Spleen (tissue), 11 donors: ENCODE measurements around the gene SLC1A7. TPM values are rescaled to one million over a fixed set of nuclear protein-coding genes. Genes with fewer than 3 reads are reported as not detected.

Experiments used
- DNase-seq: peaks from one replicate; pipeline ENCODE4 v3.0.0-alpha.2; 2020
- H3K27ac ChIP-seq, 8 donors: fragments of 200-600 bp; sonication (generic) in 7 of 8; 1 replicate in 4 of 8; 2 replicates in 4 of 8; pipeline versions ENCODE4 v1.5.0 to v1.8.0; 2016 to 2021; ENCODE audit warnings: inconsistent platforms in 4 of 8, mild to moderate bottlenecking in 4 of 8, moderate library complexity in 1 of 8
- H3K27me3 ChIP-seq, 7 donors: fragments of 200-600 bp; sonication (generic) in 6 of 7; replicated peaks in 1 of 7; 1 replicate in 4 of 7; 2 replicates in 3 of 7; pipeline versions ENCODE4 v1.5.0 to v1.8.0; 2016 to 2021; ENCODE audit warnings: inconsistent platforms in 3 of 7, mild to moderate bottlenecking in 1 of 7
- H3K36me3 ChIP-seq, 6 donors: fragments of 200-600 bp; sonication (generic) in 5 of 6; 1 replicate in 4 of 6; 2 replicates in 2 of 6; pipeline versions ENCODE4 v1.5.0 to v1.8.0; 2016 to 2021; ENCODE audit warnings: inconsistent platforms in 2 of 6
- H3K4me1 ChIP-seq, 6 donors: fragments of 200-600 bp; sonication (generic) in 5 of 6; 1 replicate in 3 of 6; 2 replicates in 3 of 6; pipeline versions ENCODE4 v1.5.0 to v1.8.0; 2016 to 2021; ENCODE audit warnings: inconsistent platforms in 3 of 6
- H3K4me3 ChIP-seq, 8 donors: fragments of 200-600 bp; sonication (generic) in 7 of 8; 1 replicate in 4 of 8; 2 replicates in 4 of 8; pipeline versions ENCODE4 v1.5.0 to v1.8.0; 2016 to 2021; ENCODE audit warnings: inconsistent platforms in 4 of 8, mild to moderate bottlenecking in 4 of 8, moderate library complexity in 2 of 8
- H3K9me3 ChIP-seq, 8 donors: fragments of 200-600 bp; sonication (generic) in 7 of 8; 1 replicate in 4 of 8; 2 replicates in 4 of 8; pipeline versions ENCODE4 v1.5.0 to v1.8.0; 2016 to 2021; ENCODE audit warnings: inconsistent platforms in 4 of 8
- POLR2A ChIP-seq, 3 donors: fragments of 450-650 bp; IDR thresholded peaks; one replicate each; pipeline ENCODE4 v1.5.1; 2017; ENCODE audit warnings: antibody characterized with exemption in 3 of 3, mild to moderate bottlenecking in 1 of 3
- POLR2AphosphoS5 ChIP-seq, 3 donors: sonication (generic); formaldehyde crosslinking; IDR thresholded peaks; one replicate each; pipeline ENCODE4 v1.5.1; 2017; ENCODE audit warnings: antibody characterized with exemption in 3 of 3
- WGBS, 5 donors: extraction: QIAGEN DNeasy Blood & Tissue Kit in 3 of 5; methylation state at CpG; one replicate each; pipeline versions ENCODE4 v1.1.5 to v1.1.7; 2013 to 2018; 5-methylcytosine and 5-hydroxymethylcytosine counted together
- intact Hi-C: fragments of 100-400 bp; cut with DNase I; formaldehyde crosslinking; loops from one replicate; pipeline ENCODE4 v1.15.0; 2023; ENCODE audit warnings: low total_unique reads
- polyA plus RNA-seq, 3 donors: library from polyadenylated mRNA; stranded (reverse); fragments of 200-250 nt; gene quantifications; one replicate each; pipeline ENCODE4 v1.2.1, GENCODE V29; 2013
- total RNA-seq, 7 donors: library from RNA; depleted of rRNA in 3 of 7; stranded (reverse); fragments of >200 nt in 3 of 7; fragmentation: NEBNext Ultra II Directional in 4 of 7; extraction: Animal tissue kit (Norgen Biotek cat#: 25700) in 4 of 7; gene quantifications; one replicate each; pipeline versions ENCODE4 v1.1.0 to v1.2.1, GENCODE V29; 2016 to 2021
- TF ChIP-seq, protein P1 (sequence below), 11 experiments: fragments of 200-600 bp in 7 of 11; fragments of 450-650 bp in 4 of 11; sonication (generic) in 4 of 11; IDR thresholded peaks in 8 of 11; conservative IDR thresholded peaks in 3 of 11; 1 replicate in 7 of 11; 2 replicates in 4 of 11; pipeline versions ENCODE4 v1.4.0 to v1.8.0; 2016 to 2021; ENCODE audit warnings: antibody characterized with exemption in 11 of 11, inconsistent platforms in 4 of 11, mild to moderate bottlenecking in 1 of 11
- donor health status: healthy with polysubstance abuse.
- donor health status: DM: no; HTN: no; CAD: no; lungs with moderate emphysema.
- donor health status: DM: no; HTN: no; CAD: no.
- donor health status: Bipolar disorder and iron deficiency.
- donor health status: healthy.
- donor health status: DM: no; HTN: no; CAD: no.
- donor health status: DM: yes; HTN: yes; CAD: no.

SLC1A7 gene
- total and polyA plus RNA-seq, 10 donors: 0.02 to 0.19 (median 0.08) TPM; not detected in 6

DNA sequence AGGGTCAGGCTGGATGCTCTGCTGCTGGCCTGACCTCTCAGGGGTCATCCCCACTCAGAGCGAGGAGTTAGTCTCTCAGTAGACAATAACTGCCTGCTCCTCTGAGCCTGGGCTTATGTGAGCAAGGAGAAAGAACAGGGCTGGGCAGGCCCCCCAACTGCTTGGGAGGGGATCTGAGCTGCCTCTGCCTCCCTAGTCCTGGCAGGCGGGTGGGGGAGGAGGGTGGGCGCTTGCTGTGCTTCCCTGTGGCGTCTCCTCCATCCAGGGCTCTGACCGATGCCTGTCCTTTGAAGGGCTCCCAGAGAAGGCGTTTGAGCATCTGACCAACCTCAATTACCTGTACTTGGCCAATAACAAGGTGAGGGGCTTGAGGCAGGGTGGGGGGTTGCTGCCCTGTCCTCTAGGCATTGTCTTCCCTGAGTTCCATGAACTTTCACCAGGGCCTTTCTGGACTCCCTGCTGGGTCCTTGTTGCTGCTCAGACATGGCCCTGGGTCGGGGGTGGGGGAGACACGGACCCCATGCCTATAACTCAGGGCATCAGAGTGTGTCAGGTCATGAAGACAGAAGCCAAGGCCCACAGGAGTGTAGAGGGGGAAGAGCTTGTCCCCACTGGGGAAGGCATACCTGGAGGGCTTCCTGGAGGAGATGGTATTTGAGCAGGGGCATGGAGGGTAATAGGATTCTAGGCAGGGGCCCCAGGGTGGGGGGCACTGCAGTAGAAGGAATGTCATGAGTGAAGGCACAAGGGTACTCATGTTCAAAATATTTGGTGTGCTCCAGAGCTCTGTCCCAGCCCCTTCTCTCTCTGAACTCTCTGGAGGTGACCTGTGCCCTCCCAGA, 67.9 kb downstream of the SLC1A7 start:
- peak; percentile 48 for DNase-seq
- Histone ChIP-seq H3K9me3 (no peaks in the 10 kb centered on the region), H3K27me3 (peaks cover 0 to 32% (median 0%) of the 10 kb centered on the region in 7 donors), H3K4me3 (no peak overlapping the region), H3K36me3 (no peaks in the 10 kb centered on the region), H3K27ac (no peak overlapping the region), H3K4me1 (no peaks in the 10 kb centered on the region)
- intact Hi-C loops: no loop called here
- TF ChIP-seq, protein P1, sequence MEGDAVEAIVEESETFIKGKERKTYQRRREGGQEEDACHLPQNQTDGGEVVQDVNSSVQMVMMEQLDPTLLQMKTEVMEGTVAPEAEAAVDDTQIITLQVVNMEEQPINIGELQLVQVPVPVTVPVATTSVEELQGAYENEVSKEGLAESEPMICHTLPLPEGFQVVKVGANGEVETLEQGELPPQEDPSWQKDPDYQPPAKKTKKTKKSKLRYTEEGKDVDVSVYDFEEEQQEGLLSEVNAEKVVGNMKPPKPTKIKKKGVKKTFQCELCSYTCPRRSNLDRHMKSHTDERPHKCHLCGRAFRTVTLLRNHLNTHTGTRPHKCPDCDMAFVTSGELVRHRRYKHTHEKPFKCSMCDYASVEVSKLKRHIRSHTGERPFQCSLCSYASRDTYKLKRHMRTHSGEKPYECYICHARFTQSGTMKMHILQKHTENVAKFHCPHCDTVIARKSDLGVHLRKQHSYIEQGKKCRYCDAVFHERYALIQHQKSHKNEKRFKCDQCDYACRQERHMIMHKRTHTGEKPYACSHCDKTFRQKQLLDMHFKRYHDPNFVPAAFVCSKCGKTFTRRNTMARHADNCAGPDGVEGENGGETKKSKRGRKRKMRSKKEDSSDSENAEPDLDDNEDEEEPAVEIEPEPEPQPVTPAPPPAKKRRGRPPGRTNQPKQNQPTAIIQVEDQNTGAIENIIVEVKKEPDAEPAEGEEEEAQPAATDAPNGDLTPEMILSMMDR (IDR thresholded peaks at IDR 0.05 in 8 of 11, conservative IDR thresholded peaks at IDR 0.05 in 3 of 11): no peak
- TF ChIP-seq POLR2AphosphoS5 (IDR thresholded peaks at IDR 0.05): no peak
- no peak for TF ChIP-seq POLR2A (IDR thresholded peaks at IDR 0.05)
- WGBS, 5 donors: 79 to 92% (median 89%) methylated on average over 8 of the region's 8 CpGs

- no peaks in the 10 kb centered on the region for H3K9me3 ChIP-seq
- no peak overlapping the region for H3K4me3 ChIP-seq
- no peaks in the 10 kb centered on the region for H3K4me1 ChIP-seq
- peak; percentile 59 for DNase-seq
- intact Hi-C loops: no loop called here
- no peak overlapping the region for H3K27ac ChIP-seq
- peaks cover 0 to 32% (median 0%) of the 10 kb centered on the region in 7 donors for H3K27me3 ChIP-seq
- TF ChIP-seq POLR2AphosphoS5 (IDR thresholded peaks at IDR 0.05) (no peak), POLR2A (IDR thresholded peaks at IDR 0.05) (no peak)
- TF ChIP-seq, protein P1 (IDR thresholded peaks at IDR 0.05 in 8 of 11, conservative IDR thresholded peaks at IDR 0.05 in 3 of 11): no peak
- WGBS, 5 donors: 80 to 87% (median 83%) methylated on average over 6 to 10 of the region's 10 CpGs
- H3K36me3 ChIP-seq: no peaks in the 10 kb centered on the region
Measured at GRCh38 chr1:53073868-53074311, 68.5 kb downstream of the SLC1A7 start.

GRCh38 chr1:53073287-53073686, 69.2 kb downstream of the SLC1A7 start:
- 86 to 97% (median 94%) methylated on average over 7 of the region's 7 CpGs for WGBS, 5 donors
- Histone ChIP-seq H3K36me3 (no peaks in the 10 kb centered on the region), H3K9me3 (no peaks in the 10 kb centered on the region), H3K27me3 (peaks cover 0 to 32% (median 0%) of the 10 kb centered on the region in 7 donors), H3K4me3 (no peak overlapping the region), H3K27ac (no peak overlapping the region), H3K4me1 (no peaks in the 10 kb centered on the region)
- intact Hi-C loops: no loop called here
- no peak for TF ChIP-seq POLR2AphosphoS5 (IDR thresholded peaks at IDR 0.05)
- no peak for TF ChIP-seq POLR2A (IDR thresholded peaks at IDR 0.05)
- TF ChIP-seq, protein P1 (IDR thresholded peaks at IDR 0.05 in 8 of 11, conservative IDR thresholded peaks at IDR 0.05 in 3 of 11): no peak
- no peak for DNase-seq

DNA sequence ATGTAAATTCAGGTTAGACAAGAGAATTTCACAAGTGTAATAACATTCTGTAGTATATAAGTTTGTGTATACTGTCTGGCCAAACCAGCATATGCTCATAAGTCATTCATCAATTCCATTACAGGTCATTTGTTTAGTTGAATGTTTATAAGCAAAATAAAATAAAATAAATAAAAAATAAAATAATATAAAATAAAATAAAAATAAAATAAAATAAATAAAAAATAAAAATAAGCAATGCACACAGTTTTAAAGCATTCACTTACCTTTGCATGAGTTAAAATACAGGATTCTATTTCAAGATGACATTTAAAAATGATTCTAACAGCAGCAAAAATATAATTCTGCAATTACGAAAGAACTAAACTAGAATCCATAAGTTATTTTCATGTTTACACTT, 70.5 kb downstream of the SLC1A7 start:
- intact Hi-C loops: no loop called here
- no peak overlapping the region for H3K27ac ChIP-seq
- no peaks in the 10 kb centered on the region for H3K9me3 ChIP-seq
- H3K36me3 ChIP-seq: no peaks in the 10 kb centered on the region
- no peaks in the 10 kb centered on the region for H3K4me1 ChIP-seq
- TF ChIP-seq, protein P1 (IDR thresholded peaks at IDR 0.05 in 8 of 11, conservative IDR thresholded peaks at IDR 0.05 in 3 of 11): no peak
- TF ChIP-seq POLR2A (IDR thresholded peaks at IDR 0.05): no peak
- no peak for TF ChIP-seq POLR2AphosphoS5 (IDR thresholded peaks at IDR 0.05)
- H3K4me3 ChIP-seq: no peak overlapping the region
- H3K27me3 ChIP-seq: peaks cover 0 to 25% (median 0%) of the 10 kb centered on the region in 7 donors
- WGBS, 5 donors: 90 to 97% (median 95%) methylated on average over 1 of the region's 1 CpG
- DNase-seq: no peak
